HEK293T (cell line): ENCODE data around the gene TMEM115.

Experiments used
- ELF4 ChIP-seq: fragments of 450-650 bp; IDR thresholded peaks from 2 replicates; pipeline ENCODE4 v1.6.1; 2017; ENCODE audit warnings: antibody characterized with exemption
- NFRKB ChIP-seq: fragments of 450-650 bp; IDR thresholded peaks from 2 replicates; pipeline ENCODE4 v1.6.1; 2016; ENCODE audit warnings: mild to moderate bottlenecking, moderate library complexity
- SUZ12 ChIP-seq: fragments of 450-650 bp; IDR thresholded peaks from 2 replicates; pipeline ENCODE4 v1.6.1; 2016; ENCODE audit warnings: mild to moderate bottlenecking
- TARDBP ChIP-seq: fragments of 450-650 bp; IDR thresholded peaks from 2 replicates; pipeline ENCODE4 v1.6.1; 2016

GRCh38 chr3:50338965-50339364 is 20.4 kb downstream of the TMEM115 start:
- TF ChIP-seq NFRKB (no peak), ELF4 (no peak), TARDBP (no peak), SUZ12 (no peak)
